Measurements from ENCODE around the gene OSBP. TPM values are rescaled to one million over a fixed set of nuclear protein-coding genes. Genes with fewer than 3 reads are reported as not detected.
A peak's percentile ranks its signal among the peaks of the same experiment; 100 is the strongest.

Gene OSBP
- total RNA-seq, 1 donor = 35.5 TPM

- DNase-seq (ENCODE audit: low read depth) = no peak
Observed at GRCh38 chr11:59562292-59562691, 53.3 kb downstream of the OSBP start.

GRCh38 chr11:59560702-59561473 is 54.7 kb downstream of the OSBP start:
- peak overlapping the region; percentile 100 for H3K4me3 ChIP-seq (ENCODE audit: low read depth, low read length)
- TF ChIP-seq, protein P1, sequence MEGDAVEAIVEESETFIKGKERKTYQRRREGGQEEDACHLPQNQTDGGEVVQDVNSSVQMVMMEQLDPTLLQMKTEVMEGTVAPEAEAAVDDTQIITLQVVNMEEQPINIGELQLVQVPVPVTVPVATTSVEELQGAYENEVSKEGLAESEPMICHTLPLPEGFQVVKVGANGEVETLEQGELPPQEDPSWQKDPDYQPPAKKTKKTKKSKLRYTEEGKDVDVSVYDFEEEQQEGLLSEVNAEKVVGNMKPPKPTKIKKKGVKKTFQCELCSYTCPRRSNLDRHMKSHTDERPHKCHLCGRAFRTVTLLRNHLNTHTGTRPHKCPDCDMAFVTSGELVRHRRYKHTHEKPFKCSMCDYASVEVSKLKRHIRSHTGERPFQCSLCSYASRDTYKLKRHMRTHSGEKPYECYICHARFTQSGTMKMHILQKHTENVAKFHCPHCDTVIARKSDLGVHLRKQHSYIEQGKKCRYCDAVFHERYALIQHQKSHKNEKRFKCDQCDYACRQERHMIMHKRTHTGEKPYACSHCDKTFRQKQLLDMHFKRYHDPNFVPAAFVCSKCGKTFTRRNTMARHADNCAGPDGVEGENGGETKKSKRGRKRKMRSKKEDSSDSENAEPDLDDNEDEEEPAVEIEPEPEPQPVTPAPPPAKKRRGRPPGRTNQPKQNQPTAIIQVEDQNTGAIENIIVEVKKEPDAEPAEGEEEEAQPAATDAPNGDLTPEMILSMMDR (IDR thresholded peaks at IDR 0.05; ENCODE audit: insufficient read depth, low read length) = no peak
- DNase-seq (ENCODE audit: low read depth) = peak; percentile 79

More at GRCh38 chr11:59562292-59562691, 53.3 kb downstream of the OSBP start:
- TF ChIP-seq, protein P1 (IDR thresholded peaks at IDR 0.05; ENCODE audit: insufficient read depth, low read length) = no peak
- H3K4me3 ChIP-seq (ENCODE audit: low read depth, low read length) = no peak overlapping the region

GRCh38 chr11:59560290-59560701 is 55.3 kb downstream of the OSBP start:
- H3K4me3 ChIP-seq (ENCODE audit: low read depth, low read length) = peak overlapping the region; percentile 100
- peak; percentile 81 for DNase-seq (ENCODE audit: low read depth)
- TF ChIP-seq, protein P1 (IDR thresholded peaks at IDR 0.05; ENCODE audit: insufficient read depth, low read length) = no peak

DNA sequence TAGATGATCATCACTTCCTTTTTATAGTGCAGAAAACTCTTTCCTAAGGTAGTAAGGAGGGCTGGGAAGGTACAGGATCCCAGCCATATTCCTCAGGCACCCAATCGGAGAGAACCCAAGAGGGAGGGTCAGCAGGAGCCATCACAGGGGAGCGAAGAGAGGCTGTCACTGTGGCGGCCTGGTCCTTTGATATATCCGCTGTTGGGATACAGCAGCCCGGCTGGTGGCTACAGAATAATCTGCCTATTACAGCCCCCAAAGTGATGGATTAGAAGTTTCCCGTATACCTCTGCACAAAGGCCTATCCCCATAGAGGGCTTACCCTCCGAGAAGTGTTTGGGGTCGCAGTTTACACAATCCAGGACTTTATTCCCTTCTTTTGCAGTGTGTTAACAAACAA is 55.7 kb downstream of the OSBP start:
- H3K4me3 ChIP-seq (ENCODE audit: low read depth, low read length) = peak overlapping the region; percentile 37
- TF ChIP-seq, protein P1 (IDR thresholded peaks at IDR 0.05; ENCODE audit: insufficient read depth, low read length) = no peak
- DNase-seq (ENCODE audit: low read depth) = no peak

DNA sequence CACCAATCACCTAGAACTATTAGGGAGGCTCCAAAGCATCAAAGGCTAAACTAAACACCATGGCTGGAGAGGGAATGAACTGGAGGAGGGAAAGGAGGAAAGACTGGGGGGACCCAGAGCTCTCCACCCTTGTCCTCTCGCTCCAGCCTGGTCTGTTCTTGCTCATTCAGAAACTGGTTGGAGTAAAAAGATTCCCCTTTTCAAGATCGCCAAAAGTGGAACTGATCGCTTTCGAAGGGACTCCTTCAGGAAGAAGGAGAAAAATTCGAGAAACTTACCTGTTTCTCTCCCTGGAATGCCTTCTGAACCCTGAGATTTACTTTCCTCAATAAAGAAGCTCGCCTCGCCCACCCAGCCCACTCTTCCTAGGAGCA is 57.3 kb downstream of the OSBP start:
- no peak overlapping the region for H3K4me3 ChIP-seq (ENCODE audit: low read depth, low read length)
- TF ChIP-seq, protein P1 (IDR thresholded peaks at IDR 0.05; ENCODE audit: insufficient read depth, low read length) = no peak
- no peak for DNase-seq (ENCODE audit: low read depth)

DNA sequence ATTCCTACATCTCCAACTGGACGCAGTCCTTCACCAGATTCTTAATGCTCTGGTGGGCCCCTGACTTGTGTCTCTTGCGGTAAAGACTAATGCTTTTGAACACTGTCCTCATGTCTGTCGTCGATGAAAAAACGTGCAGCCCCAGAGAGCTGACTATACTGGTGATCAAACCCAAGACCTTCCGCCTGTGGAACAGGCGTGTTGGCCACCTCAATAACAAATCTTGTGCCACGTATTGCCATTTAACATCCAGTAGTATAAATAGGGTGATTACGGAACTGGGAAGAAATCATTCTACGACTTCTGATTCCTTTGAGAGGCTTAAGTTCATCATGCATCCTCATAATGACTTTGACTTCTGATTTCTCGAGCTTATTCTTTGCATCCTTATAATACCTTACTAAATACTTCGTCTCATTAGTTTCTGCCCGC is 58.6 kb downstream of the OSBP start:
- DNase-seq (ENCODE audit: low read depth) = no peak
- TF ChIP-seq, protein P1 (IDR thresholded peaks at IDR 0.05; ENCODE audit: insufficient read depth, low read length) = no peak
- peak overlapping the region; percentile 49 for H3K4me3 ChIP-seq (ENCODE audit: low read depth, low read length)
